Transverse colon (tissue), 4 donors: ENCODE data around the gene REM2. TPM values are rescaled to one million over a fixed set of nuclear protein-coding genes. Genes with fewer than 3 reads are reported as not detected.

Source experiments
- DNase-seq: peaks from one replicate; pipeline ENCODE4 v3.0.0-alpha.2; 2019
- H3K27ac ChIP-seq, 4 donors: fragments of 200-600 bp; sonication (generic); 2 replicates each; pipeline ENCODE4 v1.5.1; 2016 to 2018; ENCODE audit warnings: inconsistent platforms in 4 of 4
- H3K27me3 ChIP-seq: fragments of 200-600 bp; sonication (generic); 2 replicates; pipeline ENCODE4 v1.5.1; 2017; ENCODE audit warnings: inconsistent platforms
- H3K36me3 ChIP-seq, 4 donors: fragments of 200-600 bp; sonication (generic); 2 replicates each; pipeline ENCODE4 v1.5.1; 2017 to 2019; ENCODE audit warnings: inconsistent platforms in 4 of 4
- H3K4me1 ChIP-seq, 4 donors: fragments of 200-600 bp; sonication (generic); 2 replicates each; pipeline ENCODE4 v1.5.1; 2017 to 2020; ENCODE audit warnings: inconsistent platforms in 4 of 4
- H3K4me3 ChIP-seq, 4 donors: fragments of 200-600 bp; sonication (generic); 1 replicate in 1 of 4; 2 replicates in 3 of 4; pipeline versions ENCODE4 v1.5.1 to v1.6.1; 2017 to 2019; ENCODE audit warnings: inconsistent platforms in 4 of 4
- H3K9me3 ChIP-seq, 2 donors: fragments of 200-600 bp; sonication (generic); 2 replicates each; pipeline ENCODE4 v1.5.1; 2017 to 2019; ENCODE audit warnings: inconsistent platforms in 2 of 2
- CTCF ChIP-seq, 5 experiments: fragments of 200-600 bp in 3 of 5; fragments of 450-650 bp in 2 of 5; sonication (generic) in 3 of 5; IDR thresholded peaks; 1 replicate in 2 of 5; 2 replicates in 3 of 5; pipeline ENCODE4 v1.5.1; 2016 to 2017; ENCODE audit warnings: antibody characterized with exemption in 5 of 5, inconsistent platforms in 3 of 5, mild to moderate bottlenecking in 2 of 5, moderate library complexity in 1 of 5
- EP300 ChIP-seq: sonication (generic); formaldehyde crosslinking; IDR thresholded peaks from one replicate; pipeline ENCODE4 v1.6.1; 2017; ENCODE audit warnings: antibody characterized with exemption, low read depth
- POLR2A ChIP-seq: fragments of 450-650 bp; IDR thresholded peaks from one replicate; pipeline ENCODE4 v1.6.1; 2016; ENCODE audit warnings: antibody characterized with exemption, mild to moderate bottlenecking, moderate library complexity
- POLR2AphosphoS5 ChIP-seq, 3 donors: sonication (generic); formaldehyde crosslinking; IDR thresholded peaks; one replicate each; pipeline ENCODE4 v1.6.1; 2016; ENCODE audit warnings: antibody characterized with exemption in 3 of 3
- WGBS, 2 donors: methylation state at CpG; one replicate each; pipeline ENCODE4 v1.1.5; 2018; ENCODE audit warnings: low coverage in 1 of 2; 5-methylcytosine and 5-hydroxymethylcytosine counted together
- in situ Hi-C, 4 donors: fragments of 200-750 bp; cut with MboI; loops; one replicate each; pipeline versions ENCODE4 v1.15.0 to v1.15.1; 2017; ENCODE audit warnings: low sequenced_read_pairs in 3 of 4, low pct_ligation_motif_present in 1 of 4, low pct_unique_long_range_greater_than_20kb in 1 of 4
- intact Hi-C: fragments of 100-400 bp; cut with DNase I; formaldehyde crosslinking; loops from one replicate; pipeline ENCODE4 v1.15.1; 2023; ENCODE audit warnings: low total_unique reads
- total RNA-seq, 4 donors: library from RNA; depleted of rRNA; stranded (reverse); fragments of >200 nt; gene quantifications; one replicate each; pipeline ENCODE4 v1.1.0, GENCODE V29; 2016

REM2 gene
- total RNA-seq, 4 donors from 2014 or later: 0.27 to 5.2 (median 2.1) TPM; not detected in 1

GRCh38 chr14:22926316-22926715 is 43.3 kb downstream of the REM2 start:
- WGBS, 2 donors: 40 to 57% methylated on average over 1 to 4 of the region's 4 CpGs
- Histone ChIP-seq H3K4me1 (peaks cover 9 to 43% (median 19%) of the 10 kb centered on the region in 4 donors), H3K27me3 (no peaks in the 10 kb centered on the region), H3K36me3 (peaks cover 0 to 22% (median 10%) of the 10 kb centered on the region in 4 donors), H3K9me3 (no peaks in the 10 kb centered on the region), H3K27ac (peak overlapping the region; percentile 14 to 70 (median 42)), H3K4me3 (no peak overlapping the region)
- intact Hi-C loops (no loop called here), in situ Hi-C loops (no loop called here)
- peak in 1 of 3 donors; percentile 13 for TF ChIP-seq POLR2AphosphoS5 (IDR thresholded peaks at IDR 0.05)
- no peak for TF ChIP-seq EP300
- DNase-seq: peak; percentile 48

GRCh38 chr14:22928237-22929103 is 45.4 kb downstream of the REM2 start:
- in situ Hi-C loops (no loop called here), intact Hi-C loops (no loop called here)
- H3K36me3 ChIP-seq: peaks cover 0 to 13% (median 5%) of the 10 kb centered on the region in 4 donors
- 0 to 7% methylated on average over 1 to 12 of the region's 12 CpGs for WGBS, 2 donors
- no peak for DNase-seq
- peaks cover 9 to 43% (median 19%) of the 10 kb centered on the region in 4 donors for H3K4me1 ChIP-seq
- no peaks in the 10 kb centered on the region for H3K27me3 ChIP-seq
- peak overlapping the region; percentile 82 to 94 (median 93) for H3K27ac ChIP-seq
- no peak for TF ChIP-seq EP300
- no peak for TF ChIP-seq CTCF (IDR thresholded peaks at IDR 0.05)
- TF ChIP-seq POLR2AphosphoS5 (IDR thresholded peaks at IDR 0.05): no peak
- TF ChIP-seq POLR2A: no peak
- no peaks in the 10 kb centered on the region for H3K9me3 ChIP-seq
- peak overlapping the region; percentile 74 to 95 (median 80) for H3K4me3 ChIP-seq

GRCh38 chr14:22929104-22929960 is 46.3 kb downstream of the REM2 start, which contains the start of gene PRMT5:
Gene PRMT5, minus strand, starts transcription at chr14:22929376. Its CDS starts 15 bp downstream, at chr14:22929361.
- intact Hi-C loops: no loop called here
- H3K36me3 ChIP-seq: peaks cover 0 to 5% (median 2%) of the 10 kb centered on the region in 4 donors
- peaks cover 9 to 43% (median 19%) of the 10 kb centered on the region in 4 donors for H3K4me1 ChIP-seq
- H3K4me3 ChIP-seq: peak within 1 kb of the TSS; percentile 74 to 95 (median 80)
- DNase-seq: peak; percentile 99
- peak within 1 kb of the TSS; percentile 82 to 94 (median 93) for H3K27ac ChIP-seq
- 1% methylated on average over 21 to 50 of the region's 51 CpGs for WGBS, 2 donors
- H3K9me3 ChIP-seq: no peaks in the 10 kb centered on the region
- no peaks in the 10 kb centered on the region for H3K27me3 ChIP-seq
- TF ChIP-seq POLR2AphosphoS5 (IDR thresholded peaks at IDR 0.05): peak; percentile 84 to 91 (median 85)
- no peak for TF ChIP-seq CTCF (IDR thresholded peaks at IDR 0.05)
- TF ChIP-seq EP300: no peak
- peak; percentile 93 for TF ChIP-seq POLR2A
- in situ Hi-C loops: no loop called here

- H3K27ac ChIP-seq: peak overlapping the region; percentile 82 to 94 (median 93)
- WGBS, 2 donors: 0 to 7% methylated on average over 2 of the region's 2 CpGs
- H3K36me3 ChIP-seq: no peaks in the 10 kb centered on the region
- H3K4me1 ChIP-seq: peaks cover 9 to 43% (median 19%) of the 10 kb centered on the region in 4 donors
- H3K27me3 ChIP-seq: no peaks in the 10 kb centered on the region
- H3K4me3 ChIP-seq: peak overlapping the region; percentile 11 to 95 (median 52)
- no peak for DNase-seq
- H3K9me3 ChIP-seq: no peaks in the 10 kb centered on the region
- in situ Hi-C loops (no loop called here), intact Hi-C loops (no loop called here)
- TF ChIP-seq POLR2A (no peak), EP300 (no peak), CTCF (IDR thresholded peaks at IDR 0.05) (no peak), POLR2AphosphoS5 (IDR thresholded peaks at IDR 0.05) (no peak)
Measured at GRCh38 chr14:22929961-22930364, 46.9 kb downstream of the REM2 start.
